HAP-1 (cell line): ENCODE measurements around the gene GAK.

Experiments
- DNase-seq, 2 experiments: peaks; one replicate each; pipeline ENCODE4 v3.0.0-alpha.2; 2016 to 2020; ENCODE audit warnings: low spot score in 2 of 2
- H3K27me3 ChIP-seq: fragments of 250-450 bp; sonication (Bioruptor Pico); 2 replicates; pipeline ENCODE4 v1.5.1; 2020; ENCODE audit warnings: low read depth, mild to moderate bottlenecking, moderate library complexity
- H3K36me3 ChIP-seq: fragments of 250-450 bp; sonication (Bioruptor Pico); replicated peaks from 2 replicates; pipeline ENCODE4 v1.5.1; 2020; ENCODE audit warnings: mild to moderate bottlenecking
- H3K4me1 ChIP-seq: fragments of 250-450 bp; sonication (Bioruptor Pico); 2 replicates; pipeline ENCODE4 v1.5.1; 2020; ENCODE audit warnings: mild to moderate bottlenecking
- H3K4me3 ChIP-seq: fragments of 250-450 bp; sonication (Bioruptor Pico); 2 replicates; pipeline ENCODE4 v1.5.1; 2020; ENCODE audit warnings: mild to moderate bottlenecking, moderate library complexity
- H3K9me3 ChIP-seq: fragments of 250-450 bp; sonication (Bioruptor Pico); 2 replicates; pipeline ENCODE4 v1.5.1; 2020; ENCODE audit warnings: mild to moderate bottlenecking, moderate library complexity
- in situ Hi-C: fragments of 300-500 bp; cut with MboI; formaldehyde crosslinking; loops from 3 replicates; pipeline ENCODE4 v1.14.3; 2020; ENCODE audit warnings: low sequenced_read_pairs, inconsistent platforms, mixed read lengths

GAK gene

GRCh38 chr4:917992-918391 lies 14.1 kb downstream of the GAK start:
- no peaks in the 10 kb centered on the region for H3K4me1 ChIP-seq
- in situ Hi-C loops: no loop called here
- no peaks in the 10 kb centered on the region for H3K27me3 ChIP-seq
- no peak overlapping the region for H3K4me3 ChIP-seq
- peaks cover 7% of the 10 kb centered on the region for H3K9me3 ChIP-seq
- no peak for DNase-seq
- H3K36me3 ChIP-seq: peaks cover 4% of the 10 kb centered on the region; the same call in 1 of the 2 replicates

GRCh38 chr4:917466-917865 lies 14.7 kb downstream of the GAK start:
- Histone ChIP-seq H3K36me3 (peaks cover 9% of the 10 kb centered on the region; the same call in 1 of the 2 replicates), H3K27me3 (no peaks in the 10 kb centered on the region), H3K9me3 (peaks cover 7% of the 10 kb centered on the region), H3K4me1 (no peaks in the 10 kb centered on the region), H3K4me3 (no peak overlapping the region)
- in situ Hi-C loops: no loop called here
- DNase-seq: no peak

- Histone ChIP-seq H3K27me3 (no peaks in the 10 kb centered on the region), H3K36me3 (peaks cover 16% of the 10 kb centered on the region), H3K9me3 (peaks cover 7% of the 10 kb centered on the region), H3K4me3 (no peak overlapping the region), H3K4me1 (no peaks in the 10 kb centered on the region)
- in situ Hi-C loops: no loop called here
- no peak for DNase-seq
These were observed 16.5 kb downstream of the GAK start for GRCh38 chr4:915595-915994.

- peaks cover 7% of the 10 kb centered on the region for H3K9me3 ChIP-seq
- no peak for DNase-seq
- in situ Hi-C loops: no loop called here
These were observed 17.1 kb downstream of the GAK start for GRCh38 chr4:915041-915474.

GRCh38 chr4:914531-914930 lies 17.6 kb downstream of the GAK start:
- H3K4me3 ChIP-seq: no peak overlapping the region
- in situ Hi-C loops: no loop called here
- DNase-seq: no peak
- H3K4me1 ChIP-seq: no peaks in the 10 kb centered on the region
- no peaks in the 10 kb centered on the region for H3K27me3 ChIP-seq
- H3K9me3 ChIP-seq: peaks cover 5% of the 10 kb centered on the region
- peaks cover 16% of the 10 kb centered on the region for H3K36me3 ChIP-seq

More at GRCh38 chr4:915041-915474, 17.1 kb downstream of the GAK start:
- H3K27me3 ChIP-seq: no peaks in the 10 kb centered on the region
- no peak overlapping the region for H3K4me3 ChIP-seq
- H3K36me3 ChIP-seq: peaks cover 16% of the 10 kb centered on the region
- H3K4me1 ChIP-seq: no peaks in the 10 kb centered on the region

- Histone ChIP-seq H3K27me3 (no peaks in the 10 kb centered on the region), H3K4me1 (no peaks in the 10 kb centered on the region), H3K4me3 (no peak overlapping the region), H3K9me3 (peaks cover 3% of the 10 kb centered on the region), H3K36me3 (peaks cover 16% of the 10 kb centered on the region)
- no peak for DNase-seq
- in situ Hi-C loops: no loop called here
These were observed 18.9 kb downstream of the GAK start for GRCh38 chr4:913280-913618.

GRCh38 chr4:912548-913279 lies 19.4 kb downstream of the GAK start:
- in situ Hi-C loops: no loop called here
- Histone ChIP-seq H3K4me1 (no peaks in the 10 kb centered on the region), H3K36me3 (peaks cover 14% of the 10 kb centered on the region), H3K9me3 (no peaks in the 10 kb centered on the region; the same call in 1 of the 2 replicates), H3K27me3 (no peaks in the 10 kb centered on the region), H3K4me3 (no peak overlapping the region)
- no peak for DNase-seq

- no peaks in the 10 kb centered on the region for H3K4me1 ChIP-seq
- in situ Hi-C loops: no loop called here
- H3K4me3 ChIP-seq: no peak overlapping the region
- H3K9me3 ChIP-seq: no peaks in the 10 kb centered on the region
- H3K36me3 ChIP-seq: peaks cover 16% of the 10 kb centered on the region
- no peaks in the 10 kb centered on the region for H3K27me3 ChIP-seq
- DNase-seq: no peak
These were observed 20.1 kb downstream of the GAK start for GRCh38 chr4:911871-912490.

GRCh38 chr4:911221-911751 lies 20.8 kb downstream of the GAK start:
- DNase-seq: no peak
- Histone ChIP-seq H3K27me3 (no peaks in the 10 kb centered on the region), H3K4me1 (no peaks in the 10 kb centered on the region), H3K36me3 (peaks cover 16% of the 10 kb centered on the region), H3K4me3 (no peak overlapping the region), H3K9me3 (no peaks in the 10 kb centered on the region)
- in situ Hi-C loops: no loop called here

GRCh38 chr4:910366-911091 lies 21.6 kb downstream of the GAK start:
- Histone ChIP-seq H3K36me3 (peaks cover 19% of the 10 kb centered on the region), H3K4me1 (no peaks in the 10 kb centered on the region), H3K27me3 (no peaks in the 10 kb centered on the region), H3K4me3 (no peak overlapping the region), H3K9me3 (no peaks in the 10 kb centered on the region)
- in situ Hi-C loops: no loop called here
- DNase-seq: no peak

GRCh38 chr4:909821-910220 lies 22.3 kb downstream of the GAK start:
- Histone ChIP-seq H3K4me1 (no peaks in the 10 kb centered on the region), H3K27me3 (no peaks in the 10 kb centered on the region), H3K9me3 (no peaks in the 10 kb centered on the region), H3K36me3 (peaks cover 19% of the 10 kb centered on the region), H3K4me3 (no peak overlapping the region)
- in situ Hi-C loops: no loop called here
- no peak for DNase-seq

GRCh38 chr4:909131-909571 lies 23.0 kb downstream of the GAK start:
- H3K36me3 ChIP-seq: peaks cover 19% of the 10 kb centered on the region
- no peaks in the 10 kb centered on the region for H3K9me3 ChIP-seq
- H3K4me3 ChIP-seq: no peak overlapping the region
- H3K4me1 ChIP-seq: no peaks in the 10 kb centered on the region
- no peak for DNase-seq
- in situ Hi-C loops: no loop called here
- no peaks in the 10 kb centered on the region for H3K27me3 ChIP-seq

- DNase-seq: no peak
- in situ Hi-C loops: no loop called here
- H3K9me3 ChIP-seq: no peaks in the 10 kb centered on the region
These were observed 24.3 kb downstream of the GAK start for GRCh38 chr4:907691-908425.

More at GRCh38 chr4:907691-908425, 24.3 kb downstream of the GAK start:
- Histone ChIP-seq H3K4me3 (no peak overlapping the region), H3K36me3 (peaks cover 18% of the 10 kb centered on the region), H3K27me3 (no peaks in the 10 kb centered on the region), H3K4me1 (no peaks in the 10 kb centered on the region)
